HCT116 (cell line): ENCODE measurements around the gene ACP3. TPM values are rescaled to one million over a fixed set of nuclear protein-coding genes. Genes with fewer than 3 reads are reported as not detected.

ENCODE experiments used
- ATAC-seq: fragments of 200-7000 bp; cut with Tn5 transposase; 2 replicates; pipeline ENCODE4 v1.9.1; 2020; ENCODE audit warnings: mild to moderate bottlenecking, moderate library complexity
- BruUV-seq: library from RNA; stranded (reverse); fragments of 400-500 nt; replicated peaks from 2 replicates; lab custom pipeline; 2021; lab: Mats Ljungman, UMichigan
- CTCF ChIA-PET: fragments of 300-600 bp; sonication (Branson Sonifier 250); formaldehyde crosslinking; loops from one replicate; lab custom pipeline; 2021; ENCODE audit warnings: antibody characterized with exemption; lab: Charles Lee
- POLR2A ChIA-PET: fragments of 300-600, 350-600 bp; sonication (Branson Sonifier 250); formaldehyde crosslinking; loops from one replicate; lab custom pipeline; 2021; ENCODE audit warnings: antibody characterized with exemption; lab: Charles Lee
- RAD21 ChIA-PET, 2 experiments: fragments of 300-600 bp; sonication (Branson Sonifier 250); formaldehyde crosslinking; loops; one replicate each; lab custom pipeline; 2023; ENCODE audit warnings: low total read pairs in 2 of 2; ENCODE audit not compliant: uncharacterized antibody in 2 of 2, unreplicated experiment in 2 of 2, low non-redundant PET in 1 of 2; lab: Charles Lee
- DNase-seq: peaks from one replicate; pipeline ENCODE4 v3.0.0-alpha.2; 2010; ENCODE audit warnings: low read depth, low spot score
- H2AFZ ChIP-seq: fragments of 200-600 bp; shearing (Covaris generic), sonication (generic); 2 replicates; pipeline ENCODE4 v1.6.1; 2017; ENCODE audit warnings: low read depth, mixed run types, mixed read lengths, antibody characterized with exemption, low read length; ENCODE audit not compliant: poor library complexity, severe bottlenecking
- H3K27ac ChIP-seq: 2 replicates; pipeline ENCODE4 v1.5.1; 2012; ENCODE audit warnings: low read depth, low read length
- H3K27me3 ChIP-seq: fragments of 200-600 bp; sonication (generic); 2 replicates; pipeline ENCODE4 v1.6.1; 2016; ENCODE audit warnings: mixed run types, low read length, mixed read lengths; ENCODE audit not compliant: insufficient read depth
- H3K36me3 ChIP-seq, 2 experiments: fragments of 200-500 bp in 1 of 2; fragments of 200-600 bp in 1 of 2; sonication (Bioruptor generic) in 1 of 2; sonication (generic) in 1 of 2; 2 replicates each; pipeline versions ENCODE4 v1.5.1 to v1.6.1; 2014 to 2016; ENCODE audit warnings: low read length in 2 of 2, inconsistent platforms in 1 of 2, mixed read lengths in 1 of 2, mixed run types in 1 of 2; ENCODE audit not compliant: insufficient read depth in 2 of 2, control insufficient read depth in 1 of 2
- H3K4me1 ChIP-seq, 2 experiments: fragments of 200-600 bp in 1 of 2; sonication (generic) in 1 of 2; 2 replicates each; pipeline versions ENCODE4 v1.5.1 to v1.6.1; 2012 to 2017; ENCODE audit warnings: low read length in 2 of 2, inconsistent platforms in 1 of 2, mild to moderate bottlenecking in 1 of 2, mixed read lengths in 1 of 2, mixed run types in 1 of 2, moderate library complexity in 1 of 2; ENCODE audit not compliant: insufficient read depth in 2 of 2, control insufficient read depth in 1 of 2
- H3K4me2 ChIP-seq: fragments of 200-600 bp; sonication (generic); 2 replicates; pipeline ENCODE4 v1.6.1; 2017; ENCODE audit warnings: mixed run types, low read length, mixed read lengths
- H3K4me3 ChIP-seq, 2 experiments: fragments of 200-600 bp in 1 of 2; sonication (generic) in 1 of 2; replicated peaks in 1 of 2; 2 replicates each; pipeline ENCODE4 v1.5.1; 2011 to 2016; ENCODE audit warnings: low read length in 2 of 2, control low read depth in 1 of 2, low read depth in 1 of 2, mild to moderate bottlenecking in 1 of 2, mixed read lengths in 1 of 2, mixed run types in 1 of 2
- H3K79me2 ChIP-seq: fragments of 200-600 bp; sonication (generic); 2 replicates; pipeline ENCODE4 v1.6.1; 2017; ENCODE audit warnings: mild to moderate bottlenecking, mixed run types, low read length, moderate library complexity, mixed read lengths; ENCODE audit not compliant: insufficient read depth
- H3K9ac ChIP-seq: fragments of 200-600 bp; sonication (generic); 2 replicates; pipeline ENCODE4 v1.6.1; 2016; ENCODE audit warnings: low read length, mixed read lengths
- H3K9me2 ChIP-seq: fragments of 200-600 bp; sonication (generic), shearing (Covaris generic); 2 replicates; pipeline ENCODE4 v1.6.1; 2017; ENCODE audit warnings: mixed run types, mild to moderate bottlenecking, moderate library complexity; ENCODE audit not compliant: insufficient read depth
- H3K9me3 ChIP-seq, 2 experiments: fragments of 200-500 bp in 1 of 2; fragments of 200-600 bp in 1 of 2; sonication (Bioruptor generic) in 1 of 2; sonication (generic) in 1 of 2; 2 replicates each; pipeline ENCODE4 v1.6.1; 2014 to 2017; ENCODE audit warnings: low read length in 2 of 2, mixed read lengths in 2 of 2, inconsistent platforms in 1 of 2, low read depth in 1 of 2, mild to moderate bottlenecking in 1 of 2, mixed run types in 1 of 2, moderate library complexity in 1 of 2; ENCODE audit not compliant: control insufficient read depth in 1 of 2, insufficient read depth in 1 of 2
- H4K20me1 ChIP-seq: fragments of 200-600 bp; sonication (generic), shearing (Covaris generic); 2 replicates; pipeline ENCODE4 v1.6.1; 2017; ENCODE audit warnings: mixed run types, mild to moderate bottlenecking, moderate library complexity; ENCODE audit not compliant: insufficient read depth
- ELF1 ChIP-seq: IDR thresholded peaks from 2 replicates; pipeline ENCODE4 v1.6.1; 2012; ENCODE audit warnings: low read depth, borderline replicate concordance
- EZH2phosphoT487 ChIP-seq: fragments of 200-600 bp; IDR thresholded peaks from 2 replicates; pipeline ENCODE4 v1.6.1; 2018; ENCODE audit warnings: antibody characterized with exemption, borderline replicate concordance
- FOSL1 ChIP-seq: IDR thresholded peaks from 2 replicates; pipeline ENCODE4 v1.6.1; 2012; ENCODE audit warnings: low read depth
- JUND ChIP-seq: IDR thresholded peaks from 2 replicates; pipeline ENCODE4 v1.6.1; 2012
- MAX ChIP-seq: IDR thresholded peaks from 2 replicates; pipeline ENCODE4 v1.6.1; 2012
- POLR2A ChIP-seq: IDR thresholded peaks from 2 replicates; pipeline ENCODE4 v1.7.0; 2011; ENCODE audit warnings: borderline replicate concordance; ENCODE audit not compliant: insufficient read depth, insufficient read length; ENCODE audit errors: extremely low read depth
- RAD21 ChIP-seq: IDR thresholded peaks from 2 replicates; pipeline ENCODE4 v1.6.1; 2012; ENCODE audit warnings: low read depth, mild to moderate bottlenecking
- REST ChIP-seq: IDR thresholded peaks from 2 replicates; pipeline ENCODE4 v1.6.1; 2012; ENCODE audit warnings: low read depth
- SIN3A ChIP-seq: IDR thresholded peaks from 2 replicates; pipeline ENCODE4 v1.6.1; 2012; ENCODE audit warnings: low read depth
- SP1 ChIP-seq: IDR thresholded peaks from 2 replicates; pipeline ENCODE4 v1.6.1; 2012; ENCODE audit warnings: low read depth
- SRF ChIP-seq: IDR thresholded peaks from 2 replicates; pipeline ENCODE4 v1.6.1; 2012; ENCODE audit warnings: low read depth
- YY1 ChIP-seq: IDR thresholded peaks from 2 replicates; pipeline ENCODE4 v1.6.1; 2011; ENCODE audit warnings: low read length, low read depth, moderate library complexity, mild to moderate bottlenecking; ENCODE audit not compliant: insufficient replicate concordance; ENCODE audit errors: extremely low read depth
- ZFX ChIP-seq: fragments of 450-650 bp; IDR thresholded peaks from 2 replicates; pipeline ENCODE4 v1.6.1; 2017
- ZNF274 ChIP-seq: fragments of 200-500 bp; sonication (Bioruptor generic); IDR thresholded peaks from 2 replicates; pipeline ENCODE4 v1.6.1; 2014; ENCODE audit warnings: mild to moderate bottlenecking, low read depth, low read length, inconsistent platforms
- intact Hi-C: fragments of 100-400 bp; cut with micrococcal nuclease; formaldehyde crosslinking; loops from 2 replicates; pipeline ENCODE4 v1.10.0; 2022
- total RNA-seq: library from RNA; stranded (reverse); gene quantifications from one replicate; pipeline ENCODE4 v1.2.1, GENCODE V29; 2021; ENCODE audit not compliant: unreplicated experiment
- TF ChIP-seq, protein P1 (sequence below): IDR thresholded peaks from 2 replicates; pipeline ENCODE4 v1.6.1; 2011; ENCODE audit warnings: mild to moderate bottlenecking, low read length, moderate library complexity; ENCODE audit not compliant: insufficient replicate concordance; ENCODE audit errors: extremely low read depth
- TF ChIP-seq, protein P2 (sequence below): IDR thresholded peaks from 2 replicates; pipeline ENCODE4 v1.6.1; 2012

ACP3 gene
- total RNA-seq, 1 experiment from 2014 or later, result 0.79 TPM

DNA sequence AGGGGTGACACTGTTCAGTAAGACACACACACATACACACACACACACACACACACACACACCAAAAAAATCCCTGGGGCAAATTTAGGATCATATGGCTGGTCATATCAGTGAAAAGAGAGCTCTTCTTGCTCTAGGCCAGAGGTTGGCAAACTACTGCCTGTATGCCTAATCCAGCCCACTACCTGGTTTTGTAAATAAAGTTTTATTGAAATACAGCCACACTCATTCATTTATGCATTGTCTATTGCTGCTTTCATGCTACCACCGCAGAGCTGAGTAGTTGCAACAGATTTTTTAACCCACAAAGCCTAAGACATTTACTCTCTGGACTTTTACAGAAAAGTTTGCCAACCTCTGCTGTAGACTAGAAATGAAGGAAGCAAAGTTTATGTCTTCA lies 30.6 kb downstream of the ACP3 start:
- Histone ChIP-seq H3K9ac (no peak overlapping the region), H3K4me3 (no peak overlapping the region), H3K9me2 (no peaks in the 10 kb centered on the region; the same call in 1 of the 2 replicates), H2AFZ (no peak overlapping the region), H3K27ac (no peak overlapping the region), H3K9me3 (no peaks in the 10 kb centered on the region), H3K79me2 (no peaks in the 10 kb centered on the region), H3K27me3 (no peaks in the 10 kb centered on the region), H3K4me1 (peaks cover 0 to 8% of the 10 kb centered on the region in 2 experiments; a peak in 3 of 4 replicates), H3K36me3 (no peaks in the 10 kb centered on the region), H3K4me2 (no peak overlapping the region), H4K20me1 (no peaks in the 10 kb centered on the region)
- TF ChIP-seq ZFX, result no peak
- TF ChIP-seq POLR2A, result no peak
- no peak for TF ChIP-seq ZNF274
- no peak for TF ChIP-seq YY1
- ATAC-seq (no peak), DNase-seq (no peak)
- ChIA-PET CTCF (interaction anchor here (1.7 to 7.7 kb wide), 2 partner anchors 51 to 91 kb away, joined by 5 to 58 read pairs; no protein-coding TSS in a partner anchor), POLR2A (no interaction called here), RAD21 (no interaction called here)
- no TSS peak for BruUV-seq
- intact Hi-C loops, result no loop called here

- ChIA-PET POLR2A (no interaction called here), CTCF (interaction anchor here (7.7 kb wide), 1 partner anchor 51 kb away, joined by 58 read pairs; no protein-coding TSS in a partner anchor), RAD21 (no interaction called here)
- no peak overlapping the region for H3K9ac ChIP-seq
- no peak overlapping the region for H3K27ac ChIP-seq
- no peaks in the 10 kb centered on the region for H3K9me3 ChIP-seq
- H3K4me2 ChIP-seq, result no peak overlapping the region
- intact Hi-C loops, result no loop called here
- H2AFZ ChIP-seq, result no peak overlapping the region
- H3K27me3 ChIP-seq, result no peaks in the 10 kb centered on the region
- ATAC-seq (no peak), DNase-seq (no peak)
- no peaks in the 10 kb centered on the region for H4K20me1 ChIP-seq
- no peaks in the 10 kb centered on the region for H3K79me2 ChIP-seq
- no TSS peak for BruUV-seq
- H3K4me1 ChIP-seq, result peaks cover 0 to 8% of the 10 kb centered on the region in 2 experiments; a peak in 2 of 4 replicates
- no peak overlapping the region for H3K4me3 ChIP-seq
- no peaks in the 10 kb centered on the region; the same call in 1 of the 2 replicates for H3K9me2 ChIP-seq
- H3K36me3 ChIP-seq, result no peaks in the 10 kb centered on the region
- TF ChIP-seq JUND, result no peak
- no peak for TF ChIP-seq ELF1
- TF ChIP-seq, protein P1, sequence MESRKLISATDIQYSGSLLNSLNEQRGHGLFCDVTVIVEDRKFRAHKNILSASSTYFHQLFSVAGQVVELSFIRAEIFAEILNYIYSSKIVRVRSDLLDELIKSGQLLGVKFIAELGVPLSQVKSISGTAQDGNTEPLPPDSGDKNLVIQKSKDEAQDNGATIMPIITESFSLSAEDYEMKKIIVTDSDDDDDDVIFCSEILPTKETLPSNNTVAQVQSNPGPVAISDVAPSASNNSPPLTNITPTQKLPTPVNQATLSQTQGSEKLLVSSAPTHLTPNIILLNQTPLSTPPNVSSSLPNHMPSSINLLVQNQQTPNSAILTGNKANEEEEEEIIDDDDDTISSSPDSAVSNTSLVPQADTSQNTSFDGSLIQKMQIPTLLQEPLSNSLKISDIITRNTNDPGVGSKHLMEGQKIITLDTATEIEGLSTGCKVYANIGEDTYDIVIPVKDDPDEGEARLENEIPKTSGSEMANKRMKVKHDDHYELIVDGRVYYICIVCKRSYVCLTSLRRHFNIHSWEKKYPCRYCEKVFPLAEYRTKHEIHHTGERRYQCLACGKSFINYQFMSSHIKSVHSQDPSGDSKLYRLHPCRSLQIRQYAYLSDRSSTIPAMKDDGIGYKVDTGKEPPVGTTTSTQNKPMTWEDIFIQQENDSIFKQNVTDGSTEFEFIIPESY, result no peak
- no peak for TF ChIP-seq REST
- TF ChIP-seq SIN3A, result no peak
- no peak for TF ChIP-seq EZH2phosphoT487
- no peak for TF ChIP-seq RAD21
- TF ChIP-seq FOSL1, result no peak
- no peak for TF ChIP-seq SRF
- TF ChIP-seq ZFX, result no peak
- TF ChIP-seq YY1, result no peak
- TF ChIP-seq, protein P2, sequence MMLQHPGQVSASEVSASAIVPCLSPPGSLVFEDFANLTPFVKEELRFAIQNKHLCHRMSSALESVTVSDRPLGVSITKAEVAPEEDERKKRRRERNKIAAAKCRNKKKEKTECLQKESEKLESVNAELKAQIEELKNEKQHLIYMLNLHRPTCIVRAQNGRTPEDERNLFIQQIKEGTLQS, result no peak
- no peak for TF ChIP-seq SP1
- TF ChIP-seq MAX, result no peak
Measured at GRCh38 chr3:132348531-132348930, 31.3 kb downstream of the ACP3 start.
